RKO (cell line): Measurements from ENCODE around the gene VAT1L.
A peak's percentile ranks its signal among the peaks of the same experiment; 100 is the strongest.
"Not testable (repeated sequence)": the region's sequence is repeated elsewhere in the genome, so short reads cannot be mapped to it uniquely, and the experiment has no call there.

Experiments
- DNase-seq: peaks from one replicate; pipeline ENCODE4 v3.0.0-alpha.2; 2016; ENCODE audit warnings: low spot score

VAT1L gene

DNA sequence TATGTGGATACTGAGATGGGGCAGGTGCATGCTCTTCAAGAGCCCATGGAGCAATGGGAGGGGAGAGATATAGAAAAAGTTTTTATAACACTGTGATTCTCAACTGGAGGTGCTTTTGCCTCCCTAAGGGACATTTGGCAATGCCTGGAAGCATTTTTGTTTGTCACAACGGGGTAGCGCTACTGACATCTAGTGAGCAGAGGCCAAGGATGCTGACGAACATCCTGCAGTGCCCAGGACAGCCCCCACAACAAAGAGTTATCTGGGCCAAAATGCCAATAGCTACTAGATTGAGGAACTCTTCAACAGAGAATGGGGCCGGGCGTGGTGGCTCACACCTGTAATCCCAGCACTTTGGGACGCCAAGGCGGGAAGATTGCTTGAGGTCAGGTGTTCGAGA lies 166.8 kb downstream of the VAT1L start:
- no peak for DNase-seq

DNA sequence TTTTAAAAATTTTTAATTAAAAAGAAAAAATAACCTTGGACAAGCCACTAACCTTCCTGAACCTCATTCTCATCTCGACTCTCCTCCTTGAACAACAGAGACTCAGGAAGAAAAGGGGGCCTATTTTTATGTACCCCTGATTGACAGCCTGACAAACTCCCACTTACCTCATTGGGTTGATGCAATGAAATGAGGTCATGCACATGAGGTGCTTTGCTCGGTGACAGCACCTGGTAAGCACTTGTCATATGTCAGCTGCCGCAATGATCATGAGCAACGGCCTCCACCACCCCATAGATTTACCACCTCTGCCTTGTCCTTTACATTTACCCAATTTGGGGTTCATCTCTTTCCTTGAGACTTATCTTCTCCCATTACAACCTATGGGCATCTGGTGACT lies 167.9 kb downstream of the VAT1L start:
- DNase-seq, result no peak

- no peak for DNase-seq
These were observed 172.4 kb downstream of the VAT1L start for GRCh38 chr16:77960766-77961165.

- DNase-seq, result peak; percentile 33
These were observed 173.4 kb downstream of the VAT1L start for GRCh38 chr16:77961814-77962213.

DNA sequence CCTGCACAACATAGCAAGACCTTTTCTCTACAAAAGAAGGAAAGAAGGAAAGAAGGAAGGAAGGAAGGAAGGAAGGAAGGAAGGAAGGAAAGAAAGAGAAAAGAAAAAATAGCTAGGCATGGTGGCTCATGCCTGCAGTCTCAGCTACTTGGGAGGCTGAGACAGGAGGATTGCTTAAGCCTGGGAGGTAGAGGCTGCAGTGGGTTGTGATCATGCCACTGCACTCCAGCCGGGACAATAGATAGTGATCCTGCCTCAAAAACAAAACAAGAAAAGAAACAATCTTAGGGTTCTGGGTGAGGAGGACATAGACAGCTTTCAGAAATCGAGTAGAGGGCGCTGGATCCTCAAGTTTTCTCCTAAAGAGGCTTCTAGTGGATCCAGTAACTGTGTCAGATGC lies 174.3 kb downstream of the VAT1L start:
- DNase-seq, result no peak

GRCh38 chr16:77963185-77964044 lies 175.1 kb downstream of the VAT1L start:
- DNase-seq, result no peak

GRCh38 chr16:77965346-77965745 lies 177.0 kb downstream of the VAT1L start:
- no peak for DNase-seq

DNA sequence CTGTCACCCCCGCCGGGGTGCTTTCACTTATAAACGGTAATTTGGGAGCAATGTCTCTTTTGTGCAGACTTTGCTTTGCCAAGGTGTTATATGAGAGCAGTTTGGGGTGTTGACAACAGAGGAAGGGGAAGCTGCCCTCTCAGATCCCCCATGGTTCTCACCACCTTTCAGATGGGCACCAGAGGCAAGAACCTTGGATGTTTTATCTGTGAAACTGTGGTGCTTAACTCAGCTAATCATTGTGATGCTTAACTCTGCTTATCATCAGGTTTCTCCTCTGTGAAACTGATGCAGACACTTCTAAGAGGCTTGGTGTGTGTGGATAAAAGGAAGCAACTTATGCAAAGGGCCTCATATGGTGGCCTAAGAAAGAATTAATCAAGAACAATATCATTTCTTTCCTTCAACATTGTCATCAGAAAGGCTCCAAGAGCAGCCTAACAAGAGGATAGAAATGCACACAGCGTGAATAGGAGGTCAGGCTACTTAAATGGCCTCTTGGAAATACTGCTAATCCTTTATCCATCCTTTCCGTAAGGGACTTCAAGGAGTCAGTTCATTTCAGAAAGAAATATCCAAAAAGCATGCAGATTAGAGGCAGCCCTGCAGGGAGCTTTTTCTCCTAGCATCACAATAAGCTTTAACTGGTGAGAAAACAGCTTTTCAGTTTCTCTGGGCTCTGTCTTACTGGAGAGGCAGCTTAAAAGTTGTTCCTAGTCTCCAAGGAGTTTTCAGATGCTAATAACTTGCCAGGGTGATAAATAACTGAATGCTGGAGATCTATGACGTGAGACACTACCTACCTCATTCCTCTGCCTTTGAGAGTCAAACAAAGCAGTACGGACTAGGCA lies 178.9 kb downstream of the VAT1L start:
- DNase-seq, result no peak

GRCh38 chr16:77969861-77970260 lies 181.5 kb downstream of the VAT1L start:
- DNase-seq, result no peak

GRCh38 chr16:77970371-77970770 lies 182.0 kb downstream of the VAT1L start:
- DNase-seq, result no peak

GRCh38 chr16:77971306-77972061 lies 183.1 kb downstream of the VAT1L start:
- DNase-seq, result peak; percentile 56

- DNase-seq, result no peak
These were observed 183.7 kb downstream of the VAT1L start for GRCh38 chr16:77972062-77972392.

GRCh38 chr16:77974883-77975282 lies 186.5 kb downstream of the VAT1L start:
- DNase-seq, result peak; percentile 29

DNA sequence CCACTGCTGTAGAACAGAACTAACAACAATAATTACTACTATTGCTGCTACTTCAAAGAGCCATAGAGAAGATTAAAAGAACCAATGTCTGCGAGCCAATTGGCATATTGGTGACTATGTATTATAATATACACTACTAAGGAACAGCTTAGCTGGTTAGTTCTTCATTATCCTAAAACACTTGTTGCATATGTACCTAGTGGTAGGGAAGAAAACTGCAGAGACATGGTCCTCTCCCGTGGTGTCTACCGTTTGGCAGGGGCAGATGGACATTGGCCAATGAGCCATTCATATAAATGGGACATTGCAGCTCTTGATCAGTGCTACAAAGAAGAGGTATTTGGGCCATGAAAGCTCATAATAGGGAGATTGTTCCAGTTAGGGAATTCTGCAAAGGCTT lies 187.6 kb downstream of the VAT1L start:
- DNase-seq, result no peak

GRCh38 chr16:77977339-77977738 lies 189.0 kb downstream of the VAT1L start:
- DNase-seq, result no peak

GRCh38 chr16:77985111-77985510 lies 196.7 kb downstream of the VAT1L start:
- DNase-seq, result no peak

GRCh38 chr16:77986011-77986740 lies 197.8 kb downstream of the VAT1L start:
- DNase-seq, result no peak

- DNase-seq, result no peak
These were observed 199.4 kb downstream of the VAT1L start for GRCh38 chr16:77987810-77988209.

GRCh38 chr16:77989846-77990245 lies 201.5 kb downstream of the VAT1L start:
- DNase-seq, result no peak

- DNase-seq, result no peak
These were observed 203.3 kb downstream of the VAT1L start for GRCh38 chr16:77991701-77992100.

DNA sequence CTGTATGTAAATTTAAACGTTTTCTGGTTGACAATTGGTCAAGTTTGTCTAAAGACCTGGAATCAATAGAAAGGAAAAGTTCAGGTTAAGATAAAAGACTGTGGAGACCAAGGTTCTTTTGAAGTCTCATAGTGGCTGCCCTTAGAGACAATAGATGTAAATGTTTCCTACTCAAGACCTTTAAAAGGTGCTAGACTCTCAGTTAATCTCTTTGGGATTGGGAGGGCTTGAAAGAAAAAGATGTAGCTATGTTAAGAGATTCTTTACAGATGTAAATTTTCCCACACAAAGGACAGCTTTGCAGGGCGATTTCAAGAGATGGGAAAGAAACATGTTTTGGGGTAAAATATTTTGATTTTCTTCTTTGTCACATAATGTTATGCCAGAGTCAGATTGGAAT lies 204.0 kb downstream of the VAT1L start:
- not testable (repeated sequence) for DNase-seq
